OCI-LY7 (cell line): Measurements from ENCODE around the gene RBMS2.

Experiments
- CTCF ChIP-seq: fragments of 200-600 bp; sonication (generic); conservative IDR thresholded peaks from 2 replicates; pipeline ENCODE4 v1.5.1; 2014; ENCODE audit warnings: mild to moderate bottlenecking, antibody characterized with exemption, low read length, moderate library complexity, mixed read lengths
- EZH2phosphoT487 ChIP-seq: fragments of 200-600 bp; sonication (generic); IDR thresholded peaks from 2 replicates; pipeline ENCODE4 v1.6.1; 2018; ENCODE audit warnings: low read depth, borderline replicate concordance, mild to moderate bottlenecking, mixed run types, antibody characterized with exemption, low read length, moderate library complexity, mixed read lengths

- no peak for TF ChIP-seq CTCF
- TF ChIP-seq EZH2phosphoT487: no peak
Observed at GRCh38 chr12:56528846-56529245, 7.2 kb downstream of the RBMS2 start.
